ENCODE measurements around the gene SMTN. TPM values are rescaled to one million over a fixed set of nuclear protein-coding genes. Genes with fewer than 3 reads are reported as not detected.

The SMTN gene
- total RNA-seq, 1 experiment from 2014 or later, result 68.8 TPM

DNA sequence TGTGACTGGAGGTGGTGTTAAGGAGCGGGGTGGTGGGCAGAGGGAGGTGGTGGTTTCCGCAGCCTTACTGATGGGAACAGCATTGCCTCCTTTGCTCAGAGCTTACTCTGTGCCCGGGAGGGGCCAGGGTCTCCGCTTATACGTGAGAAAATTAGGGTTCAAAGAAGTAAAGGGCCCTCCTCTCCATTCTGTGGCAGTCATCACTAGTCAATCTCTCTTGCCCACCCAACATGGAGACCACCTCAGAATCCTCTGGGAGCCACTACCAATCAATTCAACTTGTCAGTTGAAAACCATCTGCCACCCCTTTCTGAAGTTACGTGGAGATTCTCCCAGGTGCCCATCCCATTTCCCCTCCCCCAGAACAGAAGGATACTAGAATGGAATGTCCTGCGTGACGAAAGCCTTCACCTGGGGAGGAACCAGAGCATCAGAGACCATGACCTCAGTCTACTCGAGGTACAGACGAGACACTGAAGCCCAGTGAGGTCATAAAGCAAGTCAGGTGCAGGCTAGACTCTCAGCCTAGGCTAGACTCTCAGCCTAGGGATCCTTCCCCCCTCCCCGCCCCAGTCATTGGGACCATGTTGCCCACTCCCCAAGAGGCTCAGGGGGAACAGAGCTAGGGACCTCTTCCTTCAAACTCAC is 24.3 kb downstream of the SMTN start:
- H3F3A ChIP-seq (ENCODE audit: insufficient read depth, low read depth), result peaks cover 48% of the 10 kb centered on the region
- H3K27ac ChIP-seq, result no peak overlapping the region
- H3K9me3 ChIP-seq (ENCODE audit: insufficient read depth, low read depth), result no peaks in the 10 kb centered on the region
- no peaks in the 10 kb centered on the region for H3K27me3 ChIP-seq (ENCODE audit: insufficient read depth, low read depth)
- TF ChIP-seq, protein P1, sequence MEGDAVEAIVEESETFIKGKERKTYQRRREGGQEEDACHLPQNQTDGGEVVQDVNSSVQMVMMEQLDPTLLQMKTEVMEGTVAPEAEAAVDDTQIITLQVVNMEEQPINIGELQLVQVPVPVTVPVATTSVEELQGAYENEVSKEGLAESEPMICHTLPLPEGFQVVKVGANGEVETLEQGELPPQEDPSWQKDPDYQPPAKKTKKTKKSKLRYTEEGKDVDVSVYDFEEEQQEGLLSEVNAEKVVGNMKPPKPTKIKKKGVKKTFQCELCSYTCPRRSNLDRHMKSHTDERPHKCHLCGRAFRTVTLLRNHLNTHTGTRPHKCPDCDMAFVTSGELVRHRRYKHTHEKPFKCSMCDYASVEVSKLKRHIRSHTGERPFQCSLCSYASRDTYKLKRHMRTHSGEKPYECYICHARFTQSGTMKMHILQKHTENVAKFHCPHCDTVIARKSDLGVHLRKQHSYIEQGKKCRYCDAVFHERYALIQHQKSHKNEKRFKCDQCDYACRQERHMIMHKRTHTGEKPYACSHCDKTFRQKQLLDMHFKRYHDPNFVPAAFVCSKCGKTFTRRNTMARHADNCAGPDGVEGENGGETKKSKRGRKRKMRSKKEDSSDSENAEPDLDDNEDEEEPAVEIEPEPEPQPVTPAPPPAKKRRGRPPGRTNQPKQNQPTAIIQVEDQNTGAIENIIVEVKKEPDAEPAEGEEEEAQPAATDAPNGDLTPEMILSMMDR (conservative IDR thresholded peaks at IDR 0.05), result no peak
- TF ChIP-seq EZH2 (IDR thresholded peaks at IDR 0.05; ENCODE audit: low read depth), result no peak
- intact Hi-C loops (cut with micrococcal nuclease; ENCODE audit: unreplicated experiment), result loop anchor here (10.0 kb wide), 1 partner anchor 109 kb away; the partner anchor contains the start of gene LIMK2
- no peak overlapping the region for H3K4me3 ChIP-seq
- no peaks in the 10 kb centered on the region for H3K79me2 ChIP-seq (ENCODE audit: low read depth)
- BruUV-seq (replicated peaks), result TSS peak; percentile 22
- H3K4me1 ChIP-seq (replicated peaks; ENCODE audit: insufficient read depth), result peaks cover 27% of the 10 kb centered on the region
- no peak overlapping the region for H2AFZ ChIP-seq
- ChIA-PET POLR2A (ENCODE audit: unreplicated experiment) (no interaction called here), CTCF (no interaction called here)
- no peaks in the 10 kb centered on the region for H3K36me3 ChIP-seq (ENCODE audit: low read depth)
- no peaks in the 10 kb centered on the region for H4K20me1 ChIP-seq (ENCODE audit: insufficient read depth)
- H3K4me2 ChIP-seq, result no peak overlapping the region
- H3K9me2 ChIP-seq (ENCODE audit: insufficient read depth), result no peaks in the 10 kb centered on the region
- peak in 1 of 2 experiments; percentile 32 for DNase-seq

DNA sequence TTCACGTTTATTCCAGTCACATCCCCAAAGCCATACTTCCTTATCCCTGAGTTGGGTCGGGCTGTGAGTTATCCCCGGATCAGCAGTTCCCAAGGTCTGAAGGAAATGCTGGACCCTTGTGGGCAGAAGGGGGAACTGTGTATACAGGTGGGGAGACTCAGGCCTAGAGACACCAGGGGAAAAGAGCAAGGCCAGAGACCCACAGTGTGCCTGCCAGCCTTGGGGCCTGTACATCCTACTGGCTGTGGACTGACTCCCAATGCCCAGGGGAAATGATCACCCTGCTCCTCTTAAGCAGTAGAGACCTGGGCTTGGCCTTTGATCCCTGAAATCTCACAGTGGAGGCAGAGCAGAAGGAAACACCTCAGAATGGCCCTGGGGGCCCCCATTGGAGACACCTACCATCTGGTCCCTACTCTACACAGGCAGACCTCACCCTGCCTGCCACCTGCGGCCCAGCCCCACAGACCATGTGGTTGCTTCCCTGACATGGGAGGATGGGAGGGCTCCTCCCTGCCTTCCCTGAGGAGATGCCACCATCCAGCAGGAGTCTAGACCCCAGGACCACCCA is 25.0 kb downstream of the SMTN start:
- Histone ChIP-seq H3K9me3 (ENCODE audit: insufficient read depth, low read depth) (no peaks in the 10 kb centered on the region), H3K4me3 (no peak overlapping the region), H3K79me2 (ENCODE audit: low read depth) (no peaks in the 10 kb centered on the region), H3K4me2 (no peak overlapping the region), H3K27me3 (ENCODE audit: insufficient read depth, low read depth) (no peaks in the 10 kb centered on the region), H4K20me1 (ENCODE audit: insufficient read depth) (no peaks in the 10 kb centered on the region), H3F3A (ENCODE audit: insufficient read depth, low read depth) (peaks cover 46% of the 10 kb centered on the region), H2AFZ (no peak overlapping the region), H3K4me1 (replicated peaks; ENCODE audit: insufficient read depth) (peaks cover 27% of the 10 kb centered on the region), H3K27ac (no peak overlapping the region), H3K36me3 (ENCODE audit: low read depth) (no peaks in the 10 kb centered on the region), H3K9me2 (ENCODE audit: insufficient read depth) (no peaks in the 10 kb centered on the region)
- peak in 1 of 2 experiments; percentile 32 for DNase-seq
- ChIA-PET CTCF (no interaction called here), POLR2A (ENCODE audit: unreplicated experiment) (no interaction called here)
- no peak for TF ChIP-seq EZH2 (IDR thresholded peaks at IDR 0.05; ENCODE audit: low read depth)
- TF ChIP-seq, protein P1 (conservative IDR thresholded peaks at IDR 0.05), result no peak
- no TSS peak for BruUV-seq (replicated peaks)
- intact Hi-C loops (cut with micrococcal nuclease; ENCODE audit: unreplicated experiment), result loop anchor here (2.0 to 10.0 kb wide), 3 partner anchors 109 to 167 kb away; partner anchors contain the start of gene LIMK2

DNA sequence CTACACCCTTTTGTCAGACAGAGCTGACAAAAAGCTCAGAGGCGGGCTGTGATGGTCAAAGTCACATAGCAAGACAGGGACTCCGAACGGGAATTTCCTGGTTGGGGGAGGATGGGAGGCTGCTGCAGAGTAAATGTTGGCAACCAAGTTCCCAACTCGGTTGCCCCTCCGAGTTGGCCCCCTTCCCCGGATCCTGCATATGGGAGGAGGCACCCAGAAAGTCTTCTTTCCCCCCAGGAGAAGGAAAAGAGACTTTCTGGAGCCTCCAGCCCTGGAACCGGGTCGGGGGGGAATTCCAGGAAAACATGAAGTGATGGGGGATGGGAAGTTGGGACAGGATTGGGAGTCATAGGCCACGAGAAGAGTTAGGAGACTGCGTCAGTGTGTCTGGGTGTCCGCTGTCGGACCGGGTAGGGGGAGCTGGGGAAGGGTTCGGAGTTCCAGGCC is 25.6 kb downstream of the SMTN start:
- Histone ChIP-seq H3K79me2 (ENCODE audit: low read depth) (no peaks in the 10 kb centered on the region), H3K36me3 (ENCODE audit: low read depth) (no peaks in the 10 kb centered on the region), H3F3A (ENCODE audit: insufficient read depth, low read depth) (peaks cover 39% of the 10 kb centered on the region), H2AFZ (peak overlapping the region; percentile 75), H3K4me3 (peak overlapping the region; percentile 54; the same call in 1 of the 2 replicates), H3K9me3 (ENCODE audit: insufficient read depth, low read depth) (no peaks in the 10 kb centered on the region), H4K20me1 (ENCODE audit: insufficient read depth) (no peaks in the 10 kb centered on the region), H3K27me3 (ENCODE audit: insufficient read depth, low read depth) (no peaks in the 10 kb centered on the region), H3K4me1 (replicated peaks; ENCODE audit: insufficient read depth) (peaks cover 26% of the 10 kb centered on the region), H3K4me2 (peak overlapping the region; percentile 75), H3K9me2 (ENCODE audit: insufficient read depth) (no peaks in the 10 kb centered on the region), H3K27ac (no peak overlapping the region)
- DNase-seq, result peak in 1 of 2 experiments; percentile 22
- BruUV-seq (replicated peaks), result TSS peak; percentile 72
- intact Hi-C loops (cut with micrococcal nuclease; ENCODE audit: unreplicated experiment), result loop anchor here (1.0 to 10.0 kb wide), 4 partner anchors 43 to 166 kb away; partner anchors contain the start of gene LIMK2
- POLR2A ChIA-PET (ENCODE audit: unreplicated experiment), result no interaction called here
- TF ChIP-seq, protein P1 (conservative IDR thresholded peaks at IDR 0.05), result no peak
- no peak for TF ChIP-seq EZH2 (IDR thresholded peaks at IDR 0.05; ENCODE audit: low read depth)
- CTCF ChIA-PET, result interaction anchor here (1.4 kb wide), 1 partner anchor 50 kb away, joined by 5 read pairs; no protein-coding TSS in a partner anchor
